Kidney capillary endothelial cell (primary cell): Measurements from ENCODE around the gene RSPH1.

Experiments
- DNase-seq: peaks from one replicate; pipeline ENCODE4 v3.0.0-alpha.2; 2018; ENCODE audit warnings: low spot score

RSPH1 gene

DNA sequence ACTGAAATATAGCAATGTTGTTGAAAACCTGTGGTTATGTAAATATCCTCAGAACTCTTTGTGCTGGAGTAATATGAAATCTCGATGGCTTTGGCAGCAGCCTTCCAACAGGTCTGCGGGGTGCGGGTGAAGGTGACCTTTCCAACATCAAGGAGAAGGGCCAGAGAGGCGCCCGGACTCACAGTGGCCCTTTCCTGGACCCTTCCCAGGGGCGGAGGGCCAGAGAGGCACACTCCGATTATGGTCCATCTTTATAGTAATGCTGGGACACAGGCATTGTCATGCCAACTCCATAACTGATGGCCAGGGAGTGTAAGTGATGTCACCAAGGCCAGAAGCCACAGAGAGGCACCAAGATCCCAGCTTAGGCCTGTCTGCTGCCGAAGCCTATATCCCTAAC, 35.7 kb upstream of the RSPH1 start:
- DNase-seq, result no peak

DNA sequence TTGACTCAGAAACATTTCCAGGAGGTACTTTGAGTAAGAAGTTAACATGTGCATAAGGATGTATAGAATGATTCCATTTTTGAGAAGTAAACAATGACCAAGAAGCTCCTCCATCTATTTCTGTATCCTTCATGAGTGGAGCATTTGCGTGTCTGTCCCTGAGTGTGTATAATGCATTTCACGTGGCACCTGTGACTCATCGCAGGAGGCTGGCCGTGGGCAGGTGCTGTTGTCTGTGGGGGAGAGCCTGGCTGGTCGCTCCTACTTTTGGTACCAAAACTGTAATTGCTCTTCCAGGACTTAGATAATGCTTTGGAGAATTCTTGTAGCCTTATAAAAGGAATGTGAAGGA, 34.1 kb upstream of the RSPH1 start:
- no peak for DNase-seq

DNA sequence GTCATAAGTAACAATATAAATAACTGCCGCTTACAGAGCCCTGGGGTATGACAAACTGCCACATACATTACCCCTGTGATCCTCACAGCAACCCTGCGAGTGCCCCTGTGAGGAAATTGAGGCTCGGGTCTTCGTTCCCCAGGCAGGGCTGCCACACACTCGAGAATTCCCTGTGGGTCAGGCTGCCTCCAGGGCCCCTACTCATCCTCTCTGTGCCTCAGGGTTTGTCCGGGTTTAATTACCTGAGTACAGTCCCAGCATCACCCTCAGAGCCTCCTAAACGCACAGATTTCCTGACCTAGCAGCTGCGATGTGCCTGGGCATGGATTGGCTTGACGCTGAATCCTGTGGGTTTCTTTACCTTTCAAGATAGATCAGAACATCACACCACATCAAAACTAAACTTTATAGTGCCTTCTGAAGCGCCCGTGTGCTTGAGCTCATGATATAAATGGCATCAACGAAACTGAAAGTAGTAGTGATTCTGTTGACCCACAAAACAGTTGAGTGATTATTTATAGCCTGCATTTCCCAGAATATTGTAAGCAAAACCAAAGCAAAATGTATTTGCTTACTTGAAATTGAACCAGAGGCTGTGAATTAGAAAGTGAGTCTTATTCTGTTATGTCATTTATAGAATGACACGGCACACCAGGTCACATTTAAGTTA, 31.6 kb upstream of the RSPH1 start:
- DNase-seq, result no peak

GRCh38 chr21:42527127-42527488, 31.1 kb upstream of the RSPH1 start:
- no peak for DNase-seq

GRCh38 chr21:42526379-42526727, 30.3 kb upstream of the RSPH1 start:
- no peak for DNase-seq

- no peak for DNase-seq
Observed at GRCh38 chr21:42525676-42526378, 29.8 kb upstream of the RSPH1 start.

DNA sequence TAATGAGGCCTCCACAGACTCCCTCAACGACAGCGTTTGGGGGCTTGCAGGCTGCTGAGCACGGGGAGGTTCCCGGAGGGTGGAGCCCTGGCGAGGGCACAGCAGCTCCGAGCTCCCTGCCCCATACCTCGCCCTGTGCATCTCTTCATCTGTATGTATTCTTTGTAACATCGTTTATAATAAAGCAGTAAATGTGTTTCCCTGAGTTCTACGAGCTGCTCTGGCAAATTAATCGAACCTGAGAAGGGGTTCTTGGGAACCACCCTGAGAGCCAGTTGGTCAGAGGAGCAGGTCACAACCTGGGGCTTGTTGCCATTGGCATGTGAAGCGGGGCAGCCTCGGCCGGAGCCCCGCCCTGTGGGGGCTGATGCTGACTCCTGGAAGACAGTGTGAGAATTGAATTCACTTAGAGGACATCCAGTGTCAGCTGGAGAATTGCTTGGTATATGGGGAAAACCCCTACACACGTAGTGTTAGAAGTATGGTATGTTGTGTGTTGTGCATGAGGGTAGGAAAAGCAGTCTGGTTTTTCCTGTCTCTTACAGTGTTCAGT, 29.1 kb upstream of the RSPH1 start:
- no peak for DNase-seq

- DNase-seq, result no peak
Observed at GRCh38 chr21:42524341-42525028, 28.5 kb upstream of the RSPH1 start.

DNA sequence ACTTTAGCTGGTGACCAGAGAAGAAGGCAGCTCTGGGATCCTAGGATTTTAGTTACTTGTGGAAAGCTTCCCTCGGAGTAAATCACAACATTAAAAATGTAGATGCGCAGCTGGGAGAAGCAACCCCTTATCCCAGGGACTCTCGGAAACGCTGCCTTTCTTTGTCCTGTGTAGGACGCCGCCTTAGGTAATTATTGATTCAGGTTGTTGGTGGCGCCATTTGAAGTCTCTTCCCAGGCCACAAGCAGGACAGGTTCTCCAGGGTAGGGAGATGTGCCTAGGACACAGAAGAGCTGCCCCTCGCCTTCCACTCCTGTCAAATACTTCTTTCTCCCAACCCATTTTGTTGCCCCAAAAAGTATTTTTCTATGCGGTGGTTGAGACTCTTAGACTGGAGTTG, 27.9 kb upstream of the RSPH1 start:
- no peak for DNase-seq

GRCh38 chr21:42523211-42523610, 27.2 kb upstream of the RSPH1 start:
- no peak for DNase-seq

- DNase-seq, result no peak
Observed at GRCh38 chr21:42522771-42523170, 26.7 kb upstream of the RSPH1 start.

DNA sequence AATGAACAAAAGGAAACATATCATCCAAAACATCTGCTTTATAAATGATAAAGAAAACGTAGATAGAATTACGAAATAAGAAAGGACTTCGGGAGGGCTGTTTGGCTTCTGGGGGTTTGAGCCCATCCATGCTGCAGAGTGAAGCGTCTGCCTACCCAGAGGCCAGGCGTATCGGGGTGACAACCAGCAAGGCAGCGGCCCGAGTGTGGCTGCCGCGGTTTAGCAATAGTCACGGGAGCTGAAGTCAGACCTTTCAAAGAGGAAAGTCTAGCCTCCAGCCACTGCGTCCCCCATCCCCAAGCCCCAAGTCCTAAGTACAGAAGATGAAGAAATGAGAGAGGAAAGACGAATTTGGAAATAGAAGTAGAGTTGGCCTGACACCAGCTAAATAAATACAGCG, 26.2 kb upstream of the RSPH1 start:
- no peak for DNase-seq

- DNase-seq, result no peak
Observed at GRCh38 chr21:42521805-42522204, 25.8 kb upstream of the RSPH1 start.

GRCh38 chr21:42521384-42521783, 25.4 kb upstream of the RSPH1 start:
- DNase-seq, result no peak

DNA sequence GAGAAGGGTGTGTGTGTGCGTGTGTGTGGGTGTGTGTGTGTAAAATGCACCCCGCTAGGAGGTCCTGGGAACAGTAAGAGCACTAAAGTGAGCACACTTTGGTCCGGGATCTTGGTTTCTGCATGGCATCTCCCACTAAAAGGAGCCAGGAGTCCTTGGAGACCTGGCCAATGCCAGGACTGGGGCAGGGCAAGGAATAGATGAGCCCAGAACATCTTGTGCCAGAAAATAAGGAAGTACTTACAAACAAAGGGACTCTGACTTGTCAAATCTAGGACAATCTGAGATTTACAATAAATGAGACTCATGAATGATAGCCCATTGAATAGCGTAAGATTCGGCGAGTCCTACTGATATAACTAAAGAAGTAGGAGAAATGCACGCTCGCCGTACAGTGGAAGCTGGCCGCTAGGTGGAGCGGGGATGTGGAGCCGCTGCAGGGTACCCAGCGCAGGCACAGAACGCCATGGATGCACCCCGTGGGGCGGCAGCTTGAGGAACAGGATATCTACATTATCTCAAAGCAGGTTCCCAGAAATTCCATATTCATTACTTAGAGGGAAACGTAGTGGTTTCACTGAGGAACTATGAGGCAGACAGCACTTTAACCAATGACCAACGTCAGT, 24.7 kb upstream of the RSPH1 start:
- no peak for DNase-seq

- DNase-seq, result no peak
Observed at GRCh38 chr21:42518626-42519025, 22.6 kb upstream of the RSPH1 start.

DNA sequence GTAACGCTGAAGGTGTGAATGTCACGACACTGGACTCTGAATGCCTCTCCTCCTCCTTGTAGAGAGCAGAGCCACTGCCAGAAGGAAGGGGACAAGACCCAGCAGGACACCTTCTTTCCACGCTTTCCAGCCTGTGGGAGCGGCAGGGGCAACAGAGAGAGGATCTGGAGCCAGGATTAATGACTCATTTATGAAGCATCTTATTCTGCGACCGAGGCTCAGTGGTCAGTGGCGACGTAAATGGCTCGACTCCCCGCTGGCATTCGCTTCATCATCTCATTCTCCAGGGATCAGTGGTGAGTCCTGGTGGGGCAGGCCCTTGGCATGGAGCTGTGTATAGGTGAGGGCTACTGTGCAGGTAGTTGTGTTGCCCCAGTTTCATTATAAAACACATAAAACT, 22.2 kb upstream of the RSPH1 start:
- no peak for DNase-seq

- DNase-seq, result no peak
Observed at GRCh38 chr21:42515708-42516502, 19.9 kb upstream of the RSPH1 start.

- no peak for DNase-seq
Observed at GRCh38 chr21:42514883-42515228, 18.8 kb upstream of the RSPH1 start.

GRCh38 chr21:42513985-42514882, 18.2 kb upstream of the RSPH1 start:
- no peak for DNase-seq
